CD4-positive, alpha-beta T cell (primary cell): ENCODE results near the gene NAPG. TPM values are rescaled to one million over a fixed set of nuclear protein-coding genes. Genes with fewer than 3 reads are reported as not detected.
"Not testable (repeated sequence)": the region's sequence is repeated elsewhere in the genome, so short reads cannot be mapped to it uniquely, and the experiment has no call there.

ENCODE experiments used
- ATAC-seq: fragments of 200-7000 bp; cut with Tn5 transposase; one replicate; pipeline ENCODE4 v1.10.0; 2022; ENCODE audit warnings: mild to moderate bottlenecking; ENCODE audit not compliant: poor library complexity
- CTCF ChIA-PET: fragments of 350-600 bp; sonication (Branson Sonifier 250); formaldehyde crosslinking; loops from one replicate; lab custom pipeline; 2021; ENCODE audit warnings: antibody characterized with exemption, inconsistent platforms; lab: Charles Lee
- POLR2A ChIA-PET: fragments of 350-600 bp; sonication (Branson Sonifier 250); formaldehyde crosslinking; loops from one replicate; lab custom pipeline; 2021; ENCODE audit warnings: antibody characterized with exemption, inconsistent platforms; lab: Charles Lee
- DNase-seq, 14 experiments: peaks; one replicate each; pipeline ENCODE4 v3.0.0-alpha.2; 2013 to 2020; ENCODE audit warnings: mixed read lengths in 2 of 14
- H3K27ac ChIP-seq, 2 donors: one replicate each; pipeline versions ENCODE4 v1.5.1 to v1.7.0; 2013; ENCODE audit warnings: low read length in 2 of 2, low read depth in 1 of 2, mild to moderate bottlenecking in 1 of 2
- H3K27me3 ChIP-seq, 2 experiments: 1 replicate in 1 of 2; 2 replicates in 1 of 2; pipeline versions ENCODE4 v1.6.1 to v1.7.0; 2013; ENCODE audit warnings: low read length in 2 of 2, control low read depth in 1 of 2, mild to moderate bottlenecking in 1 of 2, moderate library complexity in 1 of 2; ENCODE audit not compliant: insufficient read depth in 2 of 2, control insufficient read depth in 1 of 2
- H3K36me3 ChIP-seq: one replicate; pipeline ENCODE4 v1.6.1; 2013; ENCODE audit warnings: low read length, control low read depth; ENCODE audit not compliant: insufficient read depth
- H3K4me1 ChIP-seq: one replicate; pipeline ENCODE4 v1.6.1; 2013; ENCODE audit warnings: low read length, control low read depth; ENCODE audit not compliant: insufficient read depth
- H3K4me3 ChIP-seq: one replicate; pipeline ENCODE4 v1.5.1; 2013; ENCODE audit warnings: mild to moderate bottlenecking, low read length, moderate library complexity
- H3K9me3 ChIP-seq, 2 experiments: 1 replicate in 1 of 2; 2 replicates in 1 of 2; pipeline versions ENCODE4 v1.6.1 to v1.7.0; 2013; ENCODE audit warnings: low read length in 2 of 2, mild to moderate bottlenecking in 2 of 2, control low read depth in 1 of 2, moderate library complexity in 1 of 2; ENCODE audit not compliant: control insufficient read depth in 1 of 2, insufficient read depth in 1 of 2
- H3K27ac Mint-ChIP-seq: one replicate; pipeline ENCODE4 v1.8.0; 2020; ENCODE audit warnings: mixed read lengths
- H3K27me3 Mint-ChIP-seq: one replicate; pipeline ENCODE4 v1.8.0; 2021; ENCODE audit warnings: mixed read lengths
- H3K36me3 Mint-ChIP-seq: one replicate; pipeline ENCODE4 v1.8.0; 2021; ENCODE audit warnings: low read depth, mixed read lengths
- H3K4me1 Mint-ChIP-seq: one replicate; pipeline ENCODE4 v1.8.0; 2021; ENCODE audit warnings: low read depth, mixed read lengths
- H3K4me3 Mint-ChIP-seq: one replicate; pipeline ENCODE4 v1.8.0; 2020; ENCODE audit warnings: mild to moderate bottlenecking, mixed read lengths
- H3K9me3 Mint-ChIP-seq: one replicate; pipeline ENCODE4 v1.8.0; 2020; ENCODE audit warnings: mixed read lengths
- intact Hi-C, 2 experiments: fragments of 100-400 bp; cut with DNase I in 1 of 2; cut with micrococcal nuclease in 1 of 2; formaldehyde crosslinking; loops; one replicate each; pipeline versions ENCODE4 v1.15.1 to v1.9.0; 2023 to 2025; cut with DNase I, micrococcal nuclease
- total RNA-seq, 174 experiments: library from RNA in 2 of 174; stranded (reverse) in 2 of 174; gene quantifications; one replicate each; pipeline ENCODE4 v1.2.3 and lab custom pipeline; 2021 to 2026
- TF ChIP-seq, protein P1 (sequence below): fragments of 200-600 bp; IDR thresholded peaks from one replicate; pipeline ENCODE4 v1.8.0; 2022; ENCODE audit warnings: antibody characterized with exemption, mild to moderate bottlenecking

The NAPG gene
- total RNA-seq, 2 experiments from 2014 or later, result 25.9 to 27.3 TPM

DNA sequence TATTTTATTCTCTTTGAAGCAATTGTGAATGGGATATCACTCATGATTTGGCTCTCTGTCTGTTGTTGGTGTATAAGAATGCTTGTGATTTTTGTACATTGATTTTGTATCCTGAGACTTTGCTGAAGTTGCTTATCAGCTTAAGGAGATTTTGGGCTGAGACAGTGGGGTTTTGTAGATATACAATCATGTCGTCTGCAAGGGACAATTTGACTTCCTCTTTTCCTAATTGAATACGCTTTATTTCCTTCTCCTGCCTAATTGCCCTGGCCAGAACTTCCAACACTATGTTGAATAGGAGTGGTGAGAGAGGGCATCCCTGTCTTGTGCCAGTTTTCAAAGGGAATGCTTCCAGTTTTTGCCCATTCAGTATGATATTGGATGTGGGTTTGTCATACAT lies 48.6 kb downstream of the NAPG start:
- ATAC-seq, H3K27me3 ChIP-seq, H3K4me3 Mint-ChIP-seq, CTCF ChIA-PET, intact Hi-C loops, H3K36me3 ChIP-seq, DNase-seq, H3K27me3 Mint-ChIP-seq, H3K4me1 Mint-ChIP-seq, H3K4me3 ChIP-seq, H3K9me3 Mint-ChIP-seq, H3K27ac ChIP-seq, H3K27ac Mint-ChIP-seq, H3K36me3 Mint-ChIP-seq, POLR2A ChIA-PET, H3K4me1 ChIP-seq: not testable (repeated sequence)
- H3K9me3 ChIP-seq, result peaks cover 0 to 19% of the 10 kb centered on the region in 2 experiments

DNA sequence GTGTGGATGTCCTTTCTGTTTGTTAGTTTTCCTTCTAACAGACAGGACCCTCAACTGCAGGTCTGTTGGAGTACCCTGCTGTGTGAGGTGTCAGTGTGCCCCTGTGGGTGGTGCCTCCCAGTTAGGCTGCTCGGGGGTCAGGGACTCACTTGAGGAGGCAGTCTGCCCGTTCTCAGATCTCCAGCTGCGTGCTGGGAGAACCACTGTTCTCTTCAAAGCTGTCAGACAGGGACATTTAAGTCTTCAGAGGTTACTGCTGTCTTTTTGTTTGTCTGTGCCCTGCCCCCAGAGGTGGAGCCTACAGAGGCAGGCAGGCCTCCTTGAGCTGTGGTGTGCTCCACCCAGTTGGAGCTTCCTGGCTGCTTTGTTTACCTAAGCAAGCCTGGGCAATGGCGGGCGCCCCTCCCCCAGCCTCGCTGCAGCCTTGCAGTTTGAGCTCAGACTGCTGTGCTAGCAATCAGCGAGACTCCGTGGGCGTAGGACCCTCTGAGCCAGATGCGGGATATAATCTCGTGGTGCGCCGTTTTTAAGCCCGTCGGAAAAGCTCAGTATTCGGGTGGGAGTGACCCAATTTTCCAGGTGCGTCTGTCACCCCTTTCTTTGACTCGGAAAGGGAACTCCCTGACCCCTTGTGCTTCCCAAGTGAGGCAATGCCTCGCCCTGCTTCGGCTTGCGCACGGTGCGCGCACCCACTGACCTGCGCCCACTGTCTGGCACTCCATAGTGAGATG lies 52.2 kb downstream of the NAPG start:
- H3K27me3 Mint-ChIP-seq, H3K9me3 Mint-ChIP-seq, H3K36me3 ChIP-seq, H3K4me1 ChIP-seq, ATAC-seq, H3K27ac Mint-ChIP-seq, H3K27me3 ChIP-seq, POLR2A ChIA-PET, H3K27ac ChIP-seq, H3K4me3 ChIP-seq, intact Hi-C loops, H3K9me3 ChIP-seq, H3K36me3 Mint-ChIP-seq: not testable (repeated sequence)
- peak in 1 of 14 experiments; percentile 14 for DNase-seq
- H3K4me3 Mint-ChIP-seq, result peak overlapping the region; percentile 25
- H3K4me1 Mint-ChIP-seq, result peaks cover 24% of the 10 kb centered on the region
- CTCF ChIA-PET, result interaction anchor here (1.4 kb wide), 1 partner anchor 18 kb away, joined by 3 read pairs; no protein-coding TSS in a partner anchor

DNA sequence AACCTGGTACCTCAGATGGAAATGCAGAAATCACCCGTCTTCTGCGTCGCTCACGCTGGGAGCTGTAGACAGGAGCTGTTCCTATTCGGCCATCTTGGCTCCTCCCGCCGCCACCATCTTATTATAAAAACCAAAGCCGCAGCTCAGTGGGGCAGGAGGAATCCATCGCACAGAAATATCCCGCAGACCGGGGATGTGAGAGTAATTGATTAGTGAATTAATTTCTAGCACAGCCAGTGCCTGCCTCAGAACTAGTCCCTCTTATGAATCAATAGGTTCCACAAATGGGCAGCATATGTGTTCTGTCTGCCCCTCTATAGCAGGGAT lies 52.7 kb downstream of the NAPG start:
- POLR2A ChIA-PET, H3K27me3 ChIP-seq, H3K9me3 ChIP-seq, H3K36me3 ChIP-seq, H3K4me3 ChIP-seq, DNase-seq, H3K9me3 Mint-ChIP-seq, H3K27ac ChIP-seq, H3K4me1 ChIP-seq, H3K27me3 Mint-ChIP-seq, H3K36me3 Mint-ChIP-seq, H3K4me3 Mint-ChIP-seq, intact Hi-C loops, ATAC-seq, H3K27ac Mint-ChIP-seq: not testable (repeated sequence)
- peaks cover 24% of the 10 kb centered on the region for H3K4me1 Mint-ChIP-seq
- CTCF ChIA-PET, result interaction anchor here (1.4 kb wide), 1 partner anchor 19 kb away, joined by 3 read pairs; no protein-coding TSS in a partner anchor

DNA sequence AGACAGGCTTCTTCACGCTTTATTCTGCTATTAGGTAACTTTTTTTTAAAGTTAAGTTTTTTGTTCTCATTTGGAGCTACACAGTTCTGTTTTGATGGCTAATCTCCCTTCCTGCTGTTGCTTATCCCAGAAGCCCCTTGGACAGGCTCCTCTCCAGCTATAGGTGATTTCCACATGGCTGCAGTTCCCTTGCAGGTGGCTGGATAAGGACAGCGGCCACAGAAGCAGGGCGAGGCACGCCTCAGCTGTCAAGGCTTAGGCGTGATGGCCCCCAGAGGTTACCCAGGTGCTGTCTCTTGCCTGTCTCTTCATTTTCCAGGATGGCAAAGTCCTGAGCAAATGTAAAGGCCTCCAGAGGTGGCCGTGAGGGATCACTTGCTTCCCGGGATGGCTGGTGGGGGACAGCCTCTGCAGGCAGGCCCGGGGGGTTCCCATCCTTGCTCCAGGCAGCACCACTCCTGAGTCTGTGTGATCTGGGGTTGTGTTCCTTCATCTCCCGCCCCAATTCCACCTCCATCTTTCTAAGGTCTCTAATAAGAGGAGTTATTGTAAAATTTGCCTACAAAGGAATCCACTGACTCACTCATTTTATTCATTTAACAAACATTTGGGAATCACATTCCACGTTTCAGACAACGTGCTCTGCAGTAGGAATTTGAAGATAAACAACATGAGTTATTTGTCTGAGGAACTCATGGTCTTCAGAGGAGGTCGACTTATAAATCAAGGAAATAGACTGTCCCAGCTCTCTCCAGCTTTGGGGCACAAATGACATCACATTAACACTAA lies 53.4 kb downstream of the NAPG start:
- Histone ChIP-seq H3K27ac (no peak overlapping the region), H3K9me3 (peaks cover 0 to 9% of the 10 kb centered on the region in 2 experiments), H3K4me3 (no peak overlapping the region), H3K36me3 (no peaks in the 10 kb centered on the region), H3K4me1 (peaks cover 7% of the 10 kb centered on the region), H3K27me3 (no peaks in the 10 kb centered on the region)
- DNase-seq (no peak), ATAC-seq (no peak)
- Mint-ChIP-seq H3K27ac (no peak overlapping the region), H3K9me3 (no peaks in the 10 kb centered on the region), H3K4me3 (no peak overlapping the region), H3K27me3 (no peaks in the 10 kb centered on the region), H3K4me1 (peaks cover 24% of the 10 kb centered on the region), H3K36me3 (peaks cover 4% of the 10 kb centered on the region)
- CTCF ChIA-PET, result interaction anchor here (1.4 kb wide), 1 partner anchor 20 kb away, joined by 3 read pairs; no protein-coding TSS in a partner anchor
- POLR2A ChIA-PET, result no interaction called here
- TF ChIP-seq, protein P1, sequence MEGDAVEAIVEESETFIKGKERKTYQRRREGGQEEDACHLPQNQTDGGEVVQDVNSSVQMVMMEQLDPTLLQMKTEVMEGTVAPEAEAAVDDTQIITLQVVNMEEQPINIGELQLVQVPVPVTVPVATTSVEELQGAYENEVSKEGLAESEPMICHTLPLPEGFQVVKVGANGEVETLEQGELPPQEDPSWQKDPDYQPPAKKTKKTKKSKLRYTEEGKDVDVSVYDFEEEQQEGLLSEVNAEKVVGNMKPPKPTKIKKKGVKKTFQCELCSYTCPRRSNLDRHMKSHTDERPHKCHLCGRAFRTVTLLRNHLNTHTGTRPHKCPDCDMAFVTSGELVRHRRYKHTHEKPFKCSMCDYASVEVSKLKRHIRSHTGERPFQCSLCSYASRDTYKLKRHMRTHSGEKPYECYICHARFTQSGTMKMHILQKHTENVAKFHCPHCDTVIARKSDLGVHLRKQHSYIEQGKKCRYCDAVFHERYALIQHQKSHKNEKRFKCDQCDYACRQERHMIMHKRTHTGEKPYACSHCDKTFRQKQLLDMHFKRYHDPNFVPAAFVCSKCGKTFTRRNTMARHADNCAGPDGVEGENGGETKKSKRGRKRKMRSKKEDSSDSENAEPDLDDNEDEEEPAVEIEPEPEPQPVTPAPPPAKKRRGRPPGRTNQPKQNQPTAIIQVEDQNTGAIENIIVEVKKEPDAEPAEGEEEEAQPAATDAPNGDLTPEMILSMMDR, result no peak
- intact Hi-C loops, result no loop called here
